K562 (cell line): ENCODE data around the gene LHPP.

Experiments
- ADNP ChIP-seq: fragments of 200-800 bp; sonication (Bioruptor generic); IDR thresholded peaks from 2 replicates; pipeline ENCODE4 v1.6.1; 2016; ENCODE audit warnings: missing genetic modification characterization, missing compliant biosample characterization
- CGGBP1 ChIP-seq: fragments of 250-450 bp; sonication (Bioruptor Pico); IDR thresholded peaks from 2 replicates; pipeline ENCODE4 v1.9.0; 2021; ENCODE audit warnings: mild to moderate bottlenecking
- CTCF ChIP-seq, 3 experiments: IDR thresholded peaks in 2 of 3; conservative IDR thresholded peaks in 1 of 3; 2 replicates each; pipeline ENCODE4 v1.5.1; 2011 to 2012; ENCODE audit warnings: low read length in 3 of 3, mild to moderate bottlenecking in 3 of 3, control low read depth in 2 of 3, improper control_type of control experiment in 1 of 3, inconsistent platforms in 1 of 3, low read depth in 1 of 3, mixed read lengths in 1 of 3, moderate library complexity in 1 of 3; ENCODE audit not compliant: insufficient read depth in 2 of 3
- DLX4 ChIP-seq: fragments of 250-450 bp; sonication (Bioruptor Pico); IDR thresholded peaks from 2 replicates; pipeline ENCODE4 v1.6.1; 2021; ENCODE audit warnings: mild to moderate bottlenecking
- ELK1 ChIP-seq: sonication (generic); formaldehyde crosslinking; IDR thresholded peaks from 2 replicates; pipeline ENCODE4 v1.8.1; 2022; ENCODE audit warnings: missing genetic modification reagents
- SIN3A ChIP-seq, 2 experiments: fragments of 150-350 bp in 1 of 2; IDR thresholded peaks; 2 replicates each; pipeline ENCODE4 v1.6.1; 2011 to 2016; ENCODE audit warnings: borderline replicate concordance in 2 of 2, low read depth in 2 of 2, low read length in 2 of 2, mild to moderate bottlenecking in 2 of 2, moderate library complexity in 2 of 2; ENCODE audit not compliant: control insufficient read depth in 1 of 2
- ZBTB1 ChIP-seq: sonication (generic); formaldehyde crosslinking; IDR thresholded peaks from 2 replicates; pipeline ENCODE4 v1.8.1; 2023; ENCODE audit warnings: missing genetic modification reagents, low read depth, mild to moderate bottlenecking, borderline replicate concordance
- ZBTB8A ChIP-seq: fragments of 450-650 bp; IDR thresholded peaks from 2 replicates; pipeline ENCODE4 v1.6.1; 2018; ENCODE audit warnings: mild to moderate bottlenecking, moderate library complexity; ENCODE audit not compliant: partially characterized antibody
- ZKSCAN8 ChIP-seq: fragments of 200-800 bp; sonication (Bioruptor generic); IDR thresholded peaks from 2 replicates; pipeline ENCODE4 v1.6.1; 2016; ENCODE audit warnings: missing genetic modification characterization, missing compliant biosample characterization

GRCh38 chr10:124651402-124651891, 189.8 kb downstream of the LHPP start:
- TF ChIP-seq ZBTB8A (no peak), ADNP (tag) (no peak), SIN3A (IDR thresholded peaks at IDR 0.05; ENCODE audit: borderline replicate concordance in 2 of 2, control insufficient read depth in 1 of 2, low read depth in 2 of 2, low read length in 2 of 2) (no peak), ELK1 (CRISPR knock-in tag) (no peak), ZKSCAN8 (no peak), DLX4 (CRISPR knock-in tag) (no peak), ZBTB1 (CRISPR knock-in tag) (no peak), CGGBP1 (CRISPR knock-in tag) (no peak), CTCF (IDR thresholded peaks at IDR 0.05 in 2 of 3, conservative IDR thresholded peaks at IDR 0.05 in 1 of 3; ENCODE audit: insufficient read depth in 2 of 3, low read depth in 1 of 3, low read length in 3 of 3) (no peak)
